PC-9 (cell line): ENCODE data around the gene PCDH1. TPM values are rescaled to one million over a fixed set of nuclear protein-coding genes. Genes with fewer than 3 reads are reported as not detected.

Source experiments
- BruUV-seq: library from RNA; stranded (reverse); fragments of 400-500 nt; replicated peaks from 2 replicates; lab custom pipeline; 2021; lab: Mats Ljungman, UMichigan
- CTCF ChIA-PET: fragments of 300-600 bp; sonication (Branson Sonifier 250); formaldehyde crosslinking; loops from one replicate; lab custom pipeline; 2022; ENCODE audit warnings: antibody characterized with exemption; lab: Charles Lee
- POLR2A ChIA-PET: fragments of 300-600 bp; sonication (Branson Sonifier 250); formaldehyde crosslinking; loops from one replicate; lab custom pipeline; 2022; ENCODE audit warnings: antibody characterized with exemption; ENCODE audit not compliant: unreplicated experiment; lab: Charles Lee
- DNase-seq, 2 experiments: peaks; one replicate each; pipeline versions ENCODE4 v3.0.0 to v3.0.0-alpha.2; 2015 to 2022; ENCODE audit warnings: mixed read lengths in 1 of 2
- H2AFZ ChIP-seq: fragments of 200-600 bp; sonication (generic); 2 replicates; pipeline ENCODE4 v1.8.1; 2017; ENCODE audit warnings: antibody characterized with exemption
- H3F3A ChIP-seq: fragments of 200-600 bp; sonication (generic); 2 replicates; pipeline ENCODE4 v1.8.1; 2017; ENCODE audit warnings: antibody characterized with exemption, mild to moderate bottlenecking, low read depth; ENCODE audit not compliant: insufficient read depth
- H3K27ac ChIP-seq: fragments of 200-600 bp; sonication (generic); 2 replicates; pipeline ENCODE4 v1.6.1; 2016; ENCODE audit warnings: mixed run types
- H3K27me3 ChIP-seq: fragments of 200-600 bp; sonication (generic); 2 replicates; pipeline ENCODE4 v1.6.1; 2016; ENCODE audit warnings: low read depth, mixed run types; ENCODE audit not compliant: insufficient read depth
- H3K36me3 ChIP-seq: fragments of 200-600 bp; sonication (generic); 2 replicates; pipeline ENCODE4 v1.6.1; 2016; ENCODE audit warnings: low read depth, mixed run types
- H3K4me1 ChIP-seq: fragments of 200-600 bp; sonication (generic); replicated peaks from 2 replicates; pipeline ENCODE4 v1.6.1; 2016; ENCODE audit warnings: mixed run types; ENCODE audit not compliant: insufficient read depth
- H3K4me2 ChIP-seq: fragments of 200-600 bp; sonication (generic); 2 replicates; pipeline ENCODE4 v1.6.1; 2017; ENCODE audit warnings: mixed run types
- H3K4me3 ChIP-seq: fragments of 200-600 bp; sonication (generic); 2 replicates; pipeline ENCODE4 v1.6.1; 2016; ENCODE audit warnings: mixed run types
- H3K79me2 ChIP-seq: fragments of 200-600 bp; sonication (generic); 2 replicates; pipeline ENCODE4 v1.6.1; 2017; ENCODE audit warnings: low read depth, mixed run types
- H3K9me2 ChIP-seq: fragments of 200-600 bp; sonication (generic); 2 replicates; pipeline ENCODE4 v1.8.1; 2017; ENCODE audit warnings: mild to moderate bottlenecking; ENCODE audit not compliant: insufficient read depth
- H3K9me3 ChIP-seq: fragments of 200-600 bp; sonication (generic); 2 replicates; pipeline ENCODE4 v1.8.1; 2016; ENCODE audit warnings: low read depth; ENCODE audit not compliant: insufficient read depth
- H4K20me1 ChIP-seq: fragments of 200-600 bp; sonication (generic); 2 replicates; pipeline ENCODE4 v1.8.1; 2017; ENCODE audit not compliant: insufficient read depth
- EZH2 ChIP-seq: fragments of 200-600 bp; sonication (generic); IDR thresholded peaks from 2 replicates; pipeline ENCODE4 v1.8.0; 2017; ENCODE audit warnings: antibody characterized with exemption, low read depth
- intact Hi-C: fragments of 100-400 bp; cut with micrococcal nuclease; formaldehyde crosslinking; loops from one replicate; pipeline ENCODE4 v1.10.0; 2022; ENCODE audit not compliant: unreplicated experiment
- total RNA-seq: library from RNA; stranded (reverse); gene quantifications from 2 replicates; pipeline ENCODE4 v1.2.3, GENCODE V29; 2021
- TF ChIP-seq, protein P1 (sequence below): fragments of 200-600 bp; sonication (generic); conservative IDR thresholded peaks from 2 replicates; pipeline ENCODE4 v1.6.1; 2017; ENCODE audit warnings: mixed run types, antibody characterized with exemption, mild to moderate bottlenecking, moderate library complexity

PCDH1 gene
- total RNA-seq, 1 experiment from 2014 or later, result 88.5 TPM

DNA sequence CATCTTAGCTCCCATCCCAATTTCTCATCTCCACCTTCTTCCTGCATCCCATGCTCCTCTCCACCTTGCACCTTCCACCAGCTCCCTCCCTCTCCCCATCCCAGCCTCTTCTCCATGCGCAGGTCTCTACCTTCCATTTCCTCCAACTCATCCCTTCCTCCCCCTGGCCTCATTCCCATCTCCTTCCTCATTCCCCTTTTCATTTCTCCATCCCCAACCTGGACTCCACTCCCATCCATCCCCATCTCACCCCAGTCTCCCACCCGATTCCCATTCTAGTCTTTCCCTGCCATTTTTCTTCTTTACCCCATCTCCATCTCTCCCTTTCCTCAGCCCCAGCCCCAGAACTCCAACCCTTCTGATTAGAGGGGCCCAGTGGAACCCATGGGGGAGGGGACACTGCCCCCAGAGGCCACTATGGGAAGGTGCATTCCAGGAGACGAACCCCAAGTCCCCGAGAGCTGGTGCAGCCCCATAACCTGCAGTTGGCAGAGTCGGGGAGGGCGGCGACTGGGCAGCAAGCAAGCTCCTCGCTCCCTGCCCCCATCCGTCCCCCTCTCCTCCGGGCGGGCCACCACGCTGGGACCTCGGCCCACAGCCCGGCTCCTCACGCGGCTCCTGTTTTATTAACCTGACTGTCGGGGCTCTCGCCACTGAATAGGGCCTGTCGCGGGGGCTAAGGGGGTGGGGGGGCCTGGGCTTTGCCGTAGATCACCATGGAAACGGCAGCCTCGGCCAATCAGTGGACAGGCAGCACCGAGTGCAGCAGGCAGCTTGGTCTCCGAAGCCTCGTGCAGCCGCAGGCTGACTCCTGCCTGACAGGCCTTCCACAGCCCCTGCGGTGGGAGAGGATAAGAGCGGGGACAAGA, 66.7 kb downstream of the PCDH1 start:
- CTCF ChIA-PET, result interaction anchor here (0.7 kb wide), 1 partner anchor 109 kb away, joined by 5 read pairs; no protein-coding TSS in a partner anchor
- no peak for TF ChIP-seq EZH2
- TF ChIP-seq, protein P1, sequence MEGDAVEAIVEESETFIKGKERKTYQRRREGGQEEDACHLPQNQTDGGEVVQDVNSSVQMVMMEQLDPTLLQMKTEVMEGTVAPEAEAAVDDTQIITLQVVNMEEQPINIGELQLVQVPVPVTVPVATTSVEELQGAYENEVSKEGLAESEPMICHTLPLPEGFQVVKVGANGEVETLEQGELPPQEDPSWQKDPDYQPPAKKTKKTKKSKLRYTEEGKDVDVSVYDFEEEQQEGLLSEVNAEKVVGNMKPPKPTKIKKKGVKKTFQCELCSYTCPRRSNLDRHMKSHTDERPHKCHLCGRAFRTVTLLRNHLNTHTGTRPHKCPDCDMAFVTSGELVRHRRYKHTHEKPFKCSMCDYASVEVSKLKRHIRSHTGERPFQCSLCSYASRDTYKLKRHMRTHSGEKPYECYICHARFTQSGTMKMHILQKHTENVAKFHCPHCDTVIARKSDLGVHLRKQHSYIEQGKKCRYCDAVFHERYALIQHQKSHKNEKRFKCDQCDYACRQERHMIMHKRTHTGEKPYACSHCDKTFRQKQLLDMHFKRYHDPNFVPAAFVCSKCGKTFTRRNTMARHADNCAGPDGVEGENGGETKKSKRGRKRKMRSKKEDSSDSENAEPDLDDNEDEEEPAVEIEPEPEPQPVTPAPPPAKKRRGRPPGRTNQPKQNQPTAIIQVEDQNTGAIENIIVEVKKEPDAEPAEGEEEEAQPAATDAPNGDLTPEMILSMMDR, result peak; percentile 84

DNA sequence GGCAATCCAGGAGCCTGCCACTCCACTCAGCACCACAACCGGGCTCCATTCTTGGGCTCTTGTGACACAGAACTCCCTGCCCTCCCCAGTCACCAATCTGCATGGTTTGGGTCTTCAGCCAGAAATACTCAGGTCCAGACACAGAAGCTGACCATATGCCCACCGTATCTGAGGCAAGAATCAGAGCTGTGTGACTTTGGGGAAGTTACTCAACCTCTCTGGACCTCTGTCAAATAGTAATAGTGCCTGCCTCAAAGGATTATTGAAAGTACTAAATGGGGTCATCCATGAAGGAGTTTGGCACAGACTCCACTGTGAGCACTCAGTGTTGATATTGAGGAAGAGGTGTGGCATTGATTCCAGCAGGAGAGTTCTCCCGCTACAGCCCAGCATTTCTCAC, 67.5 kb downstream of the PCDH1 start:
- no peaks in the 10 kb centered on the region for H3K36me3 ChIP-seq
- ChIA-PET POLR2A (no interaction called here), CTCF (no interaction called here)
- H3K79me2 ChIP-seq, result no peaks in the 10 kb centered on the region
- H2AFZ ChIP-seq, result no peak overlapping the region
- H3K4me1 ChIP-seq, result 0 out of 2 replicates have a peak, but pooled peaks cover 5% of the 10 kb centered on the region
- no peak overlapping the region for H3K27ac ChIP-seq
- TF ChIP-seq, protein P1, result no peak
- TF ChIP-seq EZH2, result no peak
- no peak for DNase-seq
- no peaks in the 10 kb centered on the region for H3K27me3 ChIP-seq
- no peaks in the 10 kb centered on the region for H3K9me2 ChIP-seq
- no peaks in the 10 kb centered on the region for H3K9me3 ChIP-seq
- H4K20me1 ChIP-seq, result no peaks in the 10 kb centered on the region
- no TSS peak for BruUV-seq
- no peak overlapping the region for H3K4me2 ChIP-seq
- no peak overlapping the region for H3K4me3 ChIP-seq
- intact Hi-C loops, result loop anchor here (5.0 kb wide), 2 partner anchors 53 to 152 kb away; no protein-coding TSS in a partner anchor
- H3F3A ChIP-seq, result peaks cover 1% of the 10 kb centered on the region; the same call in 1 of the 2 replicates

More for the DNA sequence above, 66.7 kb downstream of the PCDH1 start:
- POLR2A ChIA-PET, result no interaction called here
- no peak overlapping the region for H3K4me3 ChIP-seq
- H3K4me2 ChIP-seq, result no peak overlapping the region
- H3K9me3 ChIP-seq, result no peaks in the 10 kb centered on the region
- no peaks in the 10 kb centered on the region for H3K9me2 ChIP-seq
- peaks cover 5% of the 10 kb centered on the region; the same call in 1 of the 2 replicates for H3F3A ChIP-seq
- H3K27me3 ChIP-seq, result no peaks in the 10 kb centered on the region
- no peaks in the 10 kb centered on the region for H3K79me2 ChIP-seq
- no peak overlapping the region for H3K27ac ChIP-seq
- BruUV-seq, result no TSS peak
- H3K4me1 ChIP-seq, result 0 out of 2 replicates have a peak, but pooled peaks cover under 1% of the 10 kb centered on the region
- intact Hi-C loops, result loop anchor here (5.0 kb wide), 2 partner anchors 54 to 151 kb away; no protein-coding TSS in a partner anchor
- H3K36me3 ChIP-seq, result no peaks in the 10 kb centered on the region
- no peak for DNase-seq
- no peak overlapping the region for H2AFZ ChIP-seq
- no peaks in the 10 kb centered on the region for H4K20me1 ChIP-seq

DNA sequence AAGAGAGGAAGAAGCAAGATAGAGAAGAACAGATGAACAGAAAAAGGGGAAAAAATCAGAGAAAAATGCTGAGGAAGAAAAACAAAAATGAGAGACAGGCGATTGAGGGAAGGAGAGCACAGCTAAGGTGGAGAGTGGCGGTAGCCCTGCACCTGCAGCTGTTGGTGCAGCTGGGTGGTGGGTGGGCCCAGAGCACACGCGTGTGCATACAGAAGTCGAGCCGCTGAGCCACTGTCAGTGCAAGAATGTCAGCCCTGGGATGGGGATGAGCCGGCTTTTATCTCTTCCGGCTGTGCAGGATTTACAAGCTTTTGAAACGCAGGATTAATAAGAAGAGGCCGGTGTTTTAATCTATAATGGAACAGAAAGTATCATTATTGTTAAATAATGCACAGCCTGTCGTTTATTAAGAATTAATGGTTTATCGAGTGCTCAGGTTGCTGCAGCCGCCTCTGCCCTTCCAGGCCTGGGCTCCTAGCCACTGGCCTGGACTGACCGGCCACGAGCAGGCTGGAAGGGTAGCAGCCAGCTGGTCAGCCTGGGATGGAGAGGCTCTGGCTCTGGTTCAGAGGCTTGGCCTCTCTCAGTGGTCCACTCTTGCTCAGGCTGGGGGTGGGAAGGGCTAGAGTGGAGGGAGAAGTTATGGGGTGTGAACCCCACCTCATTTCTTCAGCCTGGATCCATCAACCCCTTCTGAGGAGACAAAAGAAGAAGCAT, 68.7 kb downstream of the PCDH1 start:
- no peaks in the 10 kb centered on the region for H3K79me2 ChIP-seq
- TF ChIP-seq, protein P1, result no peak
- no peak for TF ChIP-seq EZH2
- H3K9me3 ChIP-seq, result no peaks in the 10 kb centered on the region
- no TSS peak for BruUV-seq
- intact Hi-C loops, result loop anchor here (5.0 kb wide), 2 partner anchors 52 to 153 kb away; no protein-coding TSS in a partner anchor
- no peaks in the 10 kb centered on the region for H4K20me1 ChIP-seq
- H3K4me2 ChIP-seq, result no peak overlapping the region
- H3F3A ChIP-seq, result no peaks in the 10 kb centered on the region
- H3K4me1 ChIP-seq, result 0 out of 2 replicates have a peak, but pooled peaks cover 5% of the 10 kb centered on the region
- no peaks in the 10 kb centered on the region for H3K36me3 ChIP-seq
- no peak overlapping the region for H3K4me3 ChIP-seq
- no peak overlapping the region for H2AFZ ChIP-seq
- H3K9me2 ChIP-seq, result no peaks in the 10 kb centered on the region
- no peak overlapping the region for H3K27ac ChIP-seq
- no peak for DNase-seq
- POLR2A ChIA-PET, result no interaction called here
- no peaks in the 10 kb centered on the region for H3K27me3 ChIP-seq
- CTCF ChIA-PET, result no interaction called here
